GM12878 (cell line): ENCODE measurements around the gene ADGB.

ENCODE experiments used
- EGR1 ChIP-seq, 2 experiments: IDR thresholded peaks; 1 replicate in 1 of 2; 2 replicates in 1 of 2; pipeline ENCODE4 v1.6.1; 2011 to 2012; ENCODE audit warnings: low read depth in 2 of 2, low read length in 2 of 2, borderline replicate concordance in 1 of 2, mild to moderate bottlenecking in 1 of 2, moderate library complexity in 1 of 2
- GABPA ChIP-seq: IDR thresholded peaks from 2 replicates; pipeline ENCODE4 v1.6.1; 2014; ENCODE audit warnings: antibody characterized with exemption, low read depth, mild to moderate bottlenecking, inconsistent platforms
- RUNX3 ChIP-seq: IDR thresholded peaks from 2 replicates; pipeline ENCODE4 v1.6.1; 2012; ENCODE audit warnings: low read length, inconsistent platforms
- SIN3A ChIP-seq: IDR thresholded peaks from 2 replicates; pipeline ENCODE4 v1.6.1; 2012; ENCODE audit warnings: low read depth, low read length, improper control_type of control experiment

- TF ChIP-seq SIN3A (no peak), RUNX3 (no peak), GABPA (no peak), EGR1 (IDR thresholded peaks at IDR 0.05; ENCODE audit: borderline replicate concordance in 1 of 2, low read depth in 2 of 2, low read length in 2 of 2) (no peak)
Observed at GRCh38 chr6:146587459-146587858, 11.3 kb upstream of the ADGB start.
